CD4-positive, alpha-beta T cell treated with Interferon alpha-2 for 1 hour (primary cell): ENCODE measurements around the gene INPP5A.
"Not testable (repeated sequence)": the region's sequence is repeated elsewhere in the genome, so short reads cannot be mapped to it uniquely, and the experiment has no call there.

Source experiments
- DNase-seq, 2 donors: peaks; one replicate each; pipeline ENCODE4 v3.0.0-alpha.2; 2020 to 2022

Gene INPP5A

GRCh38 chr10:132584081-132584480 lies 46.5 kb downstream of the INPP5A start:
- no peak for DNase-seq

GRCh38 chr10:132585732-132586722 lies 48.4 kb downstream of the INPP5A start:
- peak in 1 of 2 donors; percentile 56 for DNase-seq

- DNase-seq = peak in 1 of 2 donors; percentile 24
These were observed 49.2 kb downstream of the INPP5A start for GRCh38 chr10:132586739-132587138.

GRCh38 chr10:132587175-132587574 lies 49.6 kb downstream of the INPP5A start:
- no peak for DNase-seq

- peak; percentile 36 to 82 for DNase-seq
These were observed 50.9 kb downstream of the INPP5A start for GRCh38 chr10:132588301-132589013.

GRCh38 chr10:132589015-132589414 lies 51.4 kb downstream of the INPP5A start:
- DNase-seq = no peak

GRCh38 chr10:132589681-132590080 lies 52.1 kb downstream of the INPP5A start:
- no peak for DNase-seq

- no peak for DNase-seq
These were observed 52.6 kb downstream of the INPP5A start for GRCh38 chr10:132590094-132590751.

- no peak for DNase-seq
These were observed 53.1 kb downstream of the INPP5A start for GRCh38 chr10:132590752-132591121.

- DNase-seq = no peak
These were observed 53.8 kb downstream of the INPP5A start for GRCh38 chr10:132591166-132591971.

GRCh38 chr10:132592790-132593383 lies 55.3 kb downstream of the INPP5A start:
- DNase-seq = no peak

- peak; percentile 21 to 36 for DNase-seq
These were observed 55.8 kb downstream of the INPP5A start for GRCh38 chr10:132593389-132593788.

GRCh38 chr10:132593900-132594876 lies 56.6 kb downstream of the INPP5A start:
- DNase-seq = no peak

GRCh38 chr10:132595021-132595420 lies 57.4 kb downstream of the INPP5A start:
- no peak for DNase-seq

- no peak for DNase-seq
These were observed 58.3 kb downstream of the INPP5A start for GRCh38 chr10:132595854-132596253.

- DNase-seq = no peak
These were observed 59.2 kb downstream of the INPP5A start for GRCh38 chr10:132596742-132597279.

- no peak for DNase-seq
These were observed 60.1 kb downstream of the INPP5A start for GRCh38 chr10:132597654-132598053.

- not testable (repeated sequence) for DNase-seq
These were observed 61.5 kb downstream of the INPP5A start for GRCh38 chr10:132599023-132599618.

- DNase-seq = no peak
These were observed 62.1 kb downstream of the INPP5A start for GRCh38 chr10:132599732-132600131.

- no peak for DNase-seq
These were observed 62.8 kb downstream of the INPP5A start for GRCh38 chr10:132600416-132600815.
